HG03571 (cell line): ENCODE measurements around the gene TP53I13.
A peak's percentile ranks its signal among the peaks of the same experiment; 100 is the strongest.

Experiments
- ATAC-seq: cut with Tn5 transposase; IDR thresholded peaks from one replicate; pipeline ENCODE4 v1.9.1; 2021; ENCODE audit not compliant: unreplicated experiment

The TP53I13 gene

GRCh38 chr17:29566473-29567303, 1.8 kb upstream of the TP53I13 start, which contains the start of gene ABHD15:
Gene ABHD15, minus strand, starts transcription at chr17:29567037. Its CDS starts 71 bp downstream, at chr17:29566966.
- peak; percentile 26 for ATAC-seq

GRCh38 chr17:29567304-29567553, 1.3 kb upstream of the TP53I13 start:
- peak; percentile 16 for ATAC-seq

- peak; percentile 38 for ATAC-seq
Measured at GRCh38 chr17:29567554-29568330, 759 bp upstream of the TP53I13 start.

GRCh38 chr17:29569245-29569950, 897 bp downstream of the TP53I13 start:
- no peak for ATAC-seq

- ATAC-seq, result no peak
Measured at GRCh38 chr17:29570521-29570920, 2.0 kb downstream of the TP53I13 start.

GRCh38 chr17:29571486-29571882, 3.0 kb downstream of the TP53I13 start:
- ATAC-seq, result no peak

- ATAC-seq, result no peak
Measured at GRCh38 chr17:29571883-29572681, 3.6 kb downstream of the TP53I13 start.

GRCh38 chr17:29572691-29573557, 4.4 kb downstream of the TP53I13 start:
- ATAC-seq, result peak; percentile 38

- no peak for ATAC-seq
Measured at GRCh38 chr17:29573558-29573869, 5.0 kb downstream of the TP53I13 start.

- ATAC-seq, result no peak
Measured at GRCh38 chr17:29573871-29574731, 5.6 kb downstream of the TP53I13 start.

GRCh38 chr17:29574732-29575510, 6.4 kb downstream of the TP53I13 start:
- no peak for ATAC-seq

- no peak for ATAC-seq
Measured at GRCh38 chr17:29575511-29576213, 7.2 kb downstream of the TP53I13 start.

- ATAC-seq, result no peak
Measured at GRCh38 chr17:29576214-29577000, 7.9 kb downstream of the TP53I13 start.

GRCh38 chr17:29577001-29577370, 8.5 kb downstream of the TP53I13 start:
- ATAC-seq, result no peak

- no peak for ATAC-seq
Measured at GRCh38 chr17:29577385-29578211, 9.1 kb downstream of the TP53I13 start.
